ENCODE results near the gene OXSR1. TPM values are rescaled to one million over a fixed set of nuclear protein-coding genes. Genes with fewer than 3 reads are reported as not detected.
"Not testable (repeated sequence)": the region's sequence is repeated elsewhere in the genome, so short reads cannot be mapped to it uniquely, and the experiment has no call there.

The OXSR1 gene
- total RNA-seq, 4 donors from 2014 or later = 28.8 to 48.2 (median 37.6) TPM

DNA sequence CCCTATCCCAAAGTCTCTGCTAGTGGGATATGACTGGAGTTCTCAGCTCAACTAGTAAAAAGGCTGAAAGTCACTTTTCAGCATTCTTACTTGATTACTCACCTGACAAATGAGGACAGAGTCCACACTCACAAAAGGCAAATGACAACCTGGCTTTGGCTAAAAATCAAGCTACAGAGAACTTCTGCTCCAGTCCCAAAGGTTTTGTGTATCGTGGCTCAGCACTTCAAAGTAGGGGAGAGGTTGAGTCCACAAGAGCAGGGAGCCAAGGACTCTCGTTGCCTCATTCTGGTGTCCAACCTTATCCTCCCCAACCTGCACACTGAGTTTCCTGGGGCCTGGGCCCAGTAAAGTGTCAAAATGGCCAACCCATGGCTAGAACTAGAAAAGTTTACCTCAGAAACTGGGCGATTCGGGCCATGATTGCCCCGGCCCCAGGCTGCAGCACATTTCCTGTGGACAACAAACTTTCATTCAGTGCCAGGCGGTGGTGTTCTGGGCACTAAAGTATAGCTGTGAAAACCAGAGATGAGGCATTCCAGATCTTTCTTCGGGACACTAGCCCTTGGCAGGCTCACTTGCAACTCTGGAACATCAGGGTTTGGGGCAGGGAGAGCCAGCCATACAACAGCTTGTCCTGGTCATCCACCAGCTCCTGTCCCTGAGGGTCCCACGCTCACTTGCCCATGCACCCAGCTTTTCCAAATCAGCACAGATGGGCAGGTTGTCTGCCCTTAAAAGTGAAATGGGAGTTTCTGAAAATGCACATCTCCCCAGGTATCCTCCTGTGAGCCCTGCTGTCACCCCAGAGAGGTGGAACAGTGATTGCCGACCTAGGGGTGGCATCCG, 31.6 kb upstream of the OXSR1 start:
- no peak for DNase-seq
- peak overlapping the region in 2 of 4 donors; percentile 39 to 40 for H3K27ac ChIP-seq
- TF ChIP-seq, protein P1, sequence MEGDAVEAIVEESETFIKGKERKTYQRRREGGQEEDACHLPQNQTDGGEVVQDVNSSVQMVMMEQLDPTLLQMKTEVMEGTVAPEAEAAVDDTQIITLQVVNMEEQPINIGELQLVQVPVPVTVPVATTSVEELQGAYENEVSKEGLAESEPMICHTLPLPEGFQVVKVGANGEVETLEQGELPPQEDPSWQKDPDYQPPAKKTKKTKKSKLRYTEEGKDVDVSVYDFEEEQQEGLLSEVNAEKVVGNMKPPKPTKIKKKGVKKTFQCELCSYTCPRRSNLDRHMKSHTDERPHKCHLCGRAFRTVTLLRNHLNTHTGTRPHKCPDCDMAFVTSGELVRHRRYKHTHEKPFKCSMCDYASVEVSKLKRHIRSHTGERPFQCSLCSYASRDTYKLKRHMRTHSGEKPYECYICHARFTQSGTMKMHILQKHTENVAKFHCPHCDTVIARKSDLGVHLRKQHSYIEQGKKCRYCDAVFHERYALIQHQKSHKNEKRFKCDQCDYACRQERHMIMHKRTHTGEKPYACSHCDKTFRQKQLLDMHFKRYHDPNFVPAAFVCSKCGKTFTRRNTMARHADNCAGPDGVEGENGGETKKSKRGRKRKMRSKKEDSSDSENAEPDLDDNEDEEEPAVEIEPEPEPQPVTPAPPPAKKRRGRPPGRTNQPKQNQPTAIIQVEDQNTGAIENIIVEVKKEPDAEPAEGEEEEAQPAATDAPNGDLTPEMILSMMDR (IDR thresholded peaks at IDR 0.05) = no peak
- H3K9me3 ChIP-seq = no peaks in the 10 kb centered on the region
- peaks cover 29 to 48% (median 36%) of the 10 kb centered on the region in 3 donors for H3K4me1 ChIP-seq
- H3K4me3 ChIP-seq = no peak overlapping the region
- intact Hi-C loops (cut with DNase I) = loop anchor here (10.0 kb wide), 1 partner anchor 99 kb away; the partner anchor contains the start of gene DLEC1
- no peaks in the 10 kb centered on the region for H3K27me3 ChIP-seq
- peaks cover 10 to 66% (median 21%) of the 10 kb centered on the region in 3 donors for H3K36me3 ChIP-seq
- 70 to 87% methylated on average over 8 to 9 of the region's 10 CpGs for WGBS, 2 donors

DNA sequence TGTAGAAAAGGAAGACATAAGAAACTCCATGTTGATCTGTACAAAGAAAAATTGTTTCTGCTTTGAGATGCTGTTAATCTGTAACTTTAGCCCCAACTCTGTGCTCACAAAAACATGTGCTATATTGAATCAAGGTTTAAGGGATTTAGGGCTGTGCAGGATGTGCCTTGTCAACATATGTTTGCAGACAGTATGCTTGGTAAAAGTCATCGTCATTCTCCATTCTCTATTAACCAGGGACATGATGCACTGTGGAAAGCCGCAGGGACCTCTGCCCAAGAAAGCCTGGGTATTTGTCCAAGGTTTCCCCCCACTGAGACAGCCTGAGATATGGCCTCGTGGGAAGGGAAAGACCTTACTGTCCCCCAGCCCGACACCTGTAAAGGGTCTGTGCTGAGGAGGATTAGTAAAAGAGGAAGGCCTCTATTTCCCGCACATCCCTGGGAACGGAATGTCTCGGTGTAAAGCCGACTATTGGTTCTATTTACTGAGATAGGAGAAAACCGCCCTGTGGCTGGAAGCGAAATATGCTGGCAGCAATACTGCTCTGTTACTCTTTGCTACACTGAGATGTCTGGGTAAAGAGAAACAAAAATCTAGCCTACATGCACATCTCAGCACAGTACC, 30.7 kb upstream of the OXSR1 start:
- Histone ChIP-seq H3K4me1 (peaks cover 35 to 56% (median 40%) of the 10 kb centered on the region in 3 donors), H3K36me3 (peaks cover 10 to 57% (median 13%) of the 10 kb centered on the region in 3 donors), H3K27ac (peak overlapping the region in 1 of 4 donors; percentile 39)
- DNase-seq, H3K9me3 ChIP-seq, H3K27me3 ChIP-seq, H3K4me3 ChIP-seq: not testable (repeated sequence)
- intact Hi-C loops (cut with DNase I) = loop anchor here (10.0 kb wide), 1 partner anchor 100 kb away; the partner anchor contains the start of gene DLEC1
- WGBS, 2 donors = 92 to 93% methylated on average over 10 of the region's 10 CpGs

DNA sequence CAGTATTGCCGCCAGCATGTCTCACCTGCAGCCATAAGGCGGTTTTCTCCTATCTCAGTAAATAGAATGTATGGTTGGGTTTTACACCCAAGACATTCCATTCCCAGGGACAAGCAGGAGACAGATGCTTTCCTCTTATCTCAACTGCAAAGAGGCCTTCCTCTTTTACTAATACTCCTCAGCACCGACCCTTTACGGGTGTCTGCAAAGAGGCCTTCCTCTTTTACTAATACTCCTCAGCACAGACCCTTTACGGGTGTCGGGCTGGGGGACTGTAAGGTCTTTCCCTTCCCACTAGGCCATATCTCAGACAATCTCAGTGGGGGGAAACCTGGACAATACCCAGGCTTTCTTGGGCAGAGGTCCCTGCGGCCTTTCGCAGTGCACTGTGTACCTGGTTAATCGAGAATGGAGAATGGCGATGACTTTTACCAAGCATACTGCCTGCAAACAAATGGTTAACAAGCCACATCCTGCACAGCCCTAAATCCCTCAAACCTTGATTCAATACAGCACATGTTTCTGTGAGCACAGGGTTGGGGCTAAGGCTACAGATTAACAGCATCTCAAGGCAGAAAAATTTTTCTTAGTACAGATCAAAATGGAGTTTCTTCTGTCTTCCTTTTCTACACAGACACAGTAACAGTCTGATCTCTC, 29.6 kb upstream of the OXSR1 start:
- not testable (repeated sequence) for H3K27me3 ChIP-seq, DNase-seq, H3K9me3 ChIP-seq
- Histone ChIP-seq H3K4me1 (peaks cover 39 to 67% (median 49%) of the 10 kb centered on the region in 3 donors), H3K27ac (peak overlapping the region in 3 of 4 donors; percentile 82 to 92 (median 90)), H3K36me3 (peaks cover 7 to 53% (median 11%) of the 10 kb centered on the region in 3 donors), H3K4me3 (peak overlapping the region; percentile 64 to 99 (median 90))
- intact Hi-C loops (cut with DNase I) = loop anchor here (2.0 to 10.0 kb wide), 2 partner anchors 33 to 101 kb away; partner anchors contain the start of gene DLEC1
- WGBS, 2 donors = 50% methylated on average over 10 of the region's 10 CpGs

DNA sequence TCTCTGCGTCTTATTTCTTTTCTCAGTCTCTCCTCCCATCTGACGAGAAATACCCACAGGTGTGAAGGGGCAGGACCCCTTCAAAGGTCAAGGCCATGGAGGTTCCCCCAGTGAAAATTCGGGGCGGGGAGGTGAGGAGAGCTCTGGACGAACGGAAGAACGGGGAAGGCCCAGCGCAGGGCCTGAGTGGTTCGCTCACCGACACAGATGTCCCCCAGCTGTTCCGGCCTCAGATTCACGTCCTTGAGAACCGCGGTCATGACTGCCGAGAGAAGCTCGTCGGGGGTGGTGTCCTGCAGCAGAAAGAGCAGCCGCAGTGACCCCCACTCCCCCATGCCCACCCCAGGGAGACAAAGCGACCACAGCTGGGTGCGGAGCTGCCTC, 29.0 kb upstream of the OXSR1 start:
- 0 to 1% methylated on average over 7 to 15 of the region's 20 CpGs for WGBS, 2 donors
- Histone ChIP-seq H3K27me3 (no peaks in the 10 kb centered on the region), H3K4me1 (peaks cover 39 to 73% (median 49%) of the 10 kb centered on the region in 3 donors), H3K9me3 (no peaks in the 10 kb centered on the region), H3K27ac (peak overlapping the region; percentile 82 to 96 (median 91)), H3K4me3 (peak overlapping the region; percentile 64 to 99 (median 90)), H3K36me3 (peaks cover 4 to 53% (median 9%) of the 10 kb centered on the region in 3 donors)
- DNase-seq = no peak
- TF ChIP-seq, protein P1 (IDR thresholded peaks at IDR 0.05) = no peak
- TF ChIP-seq POLR2A (IDR thresholded peaks at IDR 0.05) = no peak
- intact Hi-C loops (cut with DNase I) = loop anchor here (2.0 to 10.0 kb wide), 2 partner anchors 32 to 102 kb away; partner anchors contain the start of gene DLEC1

DNA sequence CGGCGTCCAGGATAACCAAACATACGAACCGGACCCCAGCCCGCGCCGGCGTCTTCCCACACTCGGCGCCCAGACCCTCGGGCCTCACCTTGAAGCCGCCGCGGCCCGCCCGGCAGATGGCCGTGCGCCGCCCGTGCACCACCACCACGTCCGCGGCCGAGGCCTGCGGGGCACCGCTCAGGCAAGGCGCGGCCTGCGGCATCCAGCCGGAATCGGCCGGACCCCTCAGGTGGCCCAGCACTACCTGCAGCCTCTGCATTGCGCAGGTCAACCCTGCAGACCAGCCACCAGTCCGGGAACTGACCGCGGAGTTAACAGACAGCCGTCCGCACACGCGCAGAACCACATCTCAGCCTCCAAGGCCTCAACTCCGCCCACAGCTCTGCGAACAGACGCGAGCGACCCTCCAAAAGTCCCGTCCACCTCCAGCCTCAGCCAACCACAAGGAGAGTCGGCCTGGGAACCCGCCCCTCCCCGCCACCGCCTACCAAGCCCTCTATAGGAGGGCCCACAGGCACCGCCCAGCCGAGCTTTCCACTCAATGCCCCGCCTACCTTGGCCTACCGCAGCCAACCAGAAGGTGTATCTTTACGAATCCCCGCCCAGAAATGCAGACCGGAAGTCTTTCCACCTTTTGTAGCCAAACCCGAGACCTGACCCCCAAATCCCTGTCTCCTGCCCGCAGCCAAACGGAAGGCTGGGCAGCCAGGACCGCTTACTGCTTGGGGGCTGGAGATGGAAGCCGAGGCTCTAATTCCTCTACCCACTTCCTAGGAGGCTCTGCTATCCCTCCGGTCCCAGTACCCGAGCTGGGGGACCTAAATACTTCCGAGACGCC, 28.3 kb upstream of the OXSR1 start, which contains the start of gene ACAA1:
TSS of gene ACAA1 (minus strand) at position 351 of the 838 bp plus-strand sequence. CDS start at position 259, 92 bp downstream.
- H3K4me3 ChIP-seq = peak within 1 kb of the TSS; percentile 64 to 99 (median 90)
- 0% methylated on average over 6 to 24 of the region's 66 CpGs for WGBS, 2 donors
- H3K27me3 ChIP-seq = no peaks in the 10 kb centered on the region
- peaks cover 39 to 78% (median 49%) of the 10 kb centered on the region in 3 donors for H3K4me1 ChIP-seq
- peaks cover 0 to 53% (median 3%) of the 10 kb centered on the region in 3 donors for H3K36me3 ChIP-seq
- H3K9me3 ChIP-seq = no peaks in the 10 kb centered on the region
- peak; percentile 98 for DNase-seq
- TF ChIP-seq POLR2A (IDR thresholded peaks at IDR 0.05) = peak in 3 of 4 donors; percentile 41 to 84 (median 66)
- TF ChIP-seq, protein P1 (IDR thresholded peaks at IDR 0.05) = peak in 1 of 6 experiments; percentile 16
- intact Hi-C loops (cut with DNase I) = loop anchor here (2.0 to 10.0 kb wide), 2 partner anchors 32 to 102 kb away; partner anchors contain the start of gene DLEC1
- H3K27ac ChIP-seq = peak within 1 kb of the TSS; percentile 90 to 98 (median 94)

All from esophagus squamous epithelium (tissue), 5 donors.